Skeletal muscle satellite cell (primary cell): Measurements from ENCODE around the gene ST6GALNAC5.
A peak's percentile ranks its signal among the peaks of the same experiment; 100 is the strongest.

Source experiments
- H3K27me3 ChIP-seq: 2 replicates; pipeline ENCODE4 v1.7.0; 2013; ENCODE audit warnings: low read length; ENCODE audit not compliant: control insufficient read depth, insufficient read depth
- H3K36me3 ChIP-seq: 2 replicates; pipeline ENCODE4 v1.7.0; 2013; ENCODE audit warnings: mild to moderate bottlenecking, control low read depth, low read length; ENCODE audit not compliant: insufficient read depth
- H3K4me1 ChIP-seq: 2 replicates; pipeline ENCODE4 v1.7.0; 2013; ENCODE audit warnings: low read length; ENCODE audit not compliant: control insufficient read depth, insufficient read depth
- H3K4me2 ChIP-seq: 2 replicates; pipeline ENCODE4 v1.7.0; 2013; ENCODE audit warnings: mild to moderate bottlenecking, low read length
- H3K4me3 ChIP-seq: 2 replicates; pipeline ENCODE4 v1.7.0; 2013; ENCODE audit warnings: low read length
- H3K9ac ChIP-seq: 2 replicates; pipeline ENCODE4 v1.7.0; 2013; ENCODE audit warnings: mild to moderate bottlenecking, low read depth, low read length, moderate library complexity
- H3K9me3 ChIP-seq: replicated peaks from 2 replicates; pipeline ENCODE4 v1.7.0; 2013; ENCODE audit warnings: mild to moderate bottlenecking, control low read depth, low read length

ST6GALNAC5 gene

DNA sequence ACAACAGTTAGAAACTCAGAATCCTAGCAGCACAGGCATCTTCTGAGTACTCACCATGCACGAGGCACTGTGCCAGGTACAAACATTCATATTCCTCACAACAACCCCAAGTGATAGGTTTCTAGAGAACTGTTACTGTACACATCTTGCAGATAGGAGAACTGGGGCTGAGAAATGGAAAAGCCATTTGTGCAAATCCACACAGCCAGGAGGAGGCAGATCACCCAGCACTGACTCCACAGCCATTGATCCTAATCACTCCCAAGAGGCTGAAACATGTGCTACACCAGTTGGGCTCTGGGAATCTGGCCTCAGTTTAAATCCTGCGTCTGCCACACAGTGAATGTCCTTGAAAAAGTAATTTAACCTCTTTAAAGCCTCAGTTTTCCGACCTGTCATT is 151.0 kb downstream of the ST6GALNAC5 start:
- H3K4me1 ChIP-seq, result no peaks in the 10 kb centered on the region
- H3K27me3 ChIP-seq, result peaks cover 21% of the 10 kb centered on the region
- H3K4me3 ChIP-seq, result no peak overlapping the region
- no peaks in the 10 kb centered on the region for H3K9me3 ChIP-seq
- H3K9ac ChIP-seq, result no peak overlapping the region
- H3K4me2 ChIP-seq, result no peak overlapping the region
- no peaks in the 10 kb centered on the region for H3K36me3 ChIP-seq

DNA sequence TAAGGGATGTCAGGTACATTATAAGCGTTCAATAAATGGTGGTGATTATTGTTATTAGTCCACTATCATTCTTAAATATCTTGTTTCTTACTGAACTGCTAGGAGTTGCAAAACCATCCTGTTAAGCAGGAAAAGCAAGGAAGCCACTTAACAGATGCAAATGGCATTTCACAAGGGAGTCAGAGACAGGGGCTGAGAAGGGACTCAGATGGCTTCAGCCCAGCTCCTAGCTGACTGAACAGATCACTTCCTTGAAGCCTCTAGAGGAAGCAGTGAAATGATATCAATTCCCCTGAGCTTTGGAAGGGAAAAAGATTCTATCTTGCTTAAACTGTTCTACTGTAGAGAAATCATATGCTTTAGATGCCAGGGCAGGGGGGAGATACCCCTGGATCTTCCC is 151.5 kb downstream of the ST6GALNAC5 start:
- Histone ChIP-seq H3K9me3 (no peaks in the 10 kb centered on the region), H3K9ac (no peak overlapping the region), H3K4me1 (no peaks in the 10 kb centered on the region), H3K4me3 (no peak overlapping the region), H3K36me3 (no peaks in the 10 kb centered on the region), H3K4me2 (no peak overlapping the region), H3K27me3 (peaks cover 21% of the 10 kb centered on the region)

DNA sequence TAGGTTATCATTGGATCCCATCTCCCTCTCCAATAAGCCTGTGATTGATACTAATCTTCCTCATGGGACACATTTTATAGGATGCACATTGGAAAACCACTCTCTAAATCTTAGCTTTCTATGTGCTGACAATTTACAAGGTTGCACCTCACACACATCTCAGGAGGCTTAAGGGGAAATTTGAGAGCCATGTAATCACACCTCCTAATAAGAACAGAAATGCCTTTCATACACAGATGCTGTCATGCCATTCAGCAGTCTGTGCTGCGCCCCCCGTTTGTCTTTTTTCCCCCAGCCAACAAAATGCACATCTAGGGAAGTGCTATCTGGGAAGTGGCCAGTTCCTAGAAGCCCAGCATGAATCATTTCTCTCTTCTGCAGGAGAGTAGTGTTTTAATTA is 154.5 kb downstream of the ST6GALNAC5 start:
- Histone ChIP-seq H3K9ac (no peak overlapping the region), H3K4me2 (no peak overlapping the region), H3K9me3 (no peaks in the 10 kb centered on the region), H3K4me3 (no peak overlapping the region), H3K36me3 (no peaks in the 10 kb centered on the region), H3K4me1 (no peaks in the 10 kb centered on the region), H3K27me3 (peaks cover 17% of the 10 kb centered on the region)

DNA sequence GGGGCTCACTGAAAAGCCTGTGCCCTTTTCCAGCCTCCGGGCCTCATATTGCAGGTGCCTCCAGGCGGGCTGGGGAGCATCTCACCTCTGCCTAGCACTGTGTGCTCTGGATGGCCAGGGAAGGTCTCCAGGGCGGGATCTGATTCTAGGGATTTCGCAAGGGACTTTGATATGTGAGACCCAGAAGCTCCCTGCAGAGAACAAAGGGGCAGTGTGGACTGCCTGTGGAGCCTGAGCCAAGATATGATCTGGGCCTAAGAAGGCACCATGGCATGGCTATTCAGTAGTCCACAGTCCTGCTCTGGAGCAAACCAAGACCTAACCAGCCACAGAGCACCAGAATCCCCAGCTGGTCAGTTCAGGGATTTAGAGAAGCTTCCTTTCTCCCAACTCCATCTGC is 157.2 kb downstream of the ST6GALNAC5 start:
- H3K4me1 ChIP-seq, result no peaks in the 10 kb centered on the region
- H3K27me3 ChIP-seq, result peaks cover 17% of the 10 kb centered on the region
- H3K9ac ChIP-seq, result no peak overlapping the region
- H3K4me3 ChIP-seq, result no peak overlapping the region
- H3K9me3 ChIP-seq, result no peaks in the 10 kb centered on the region
- H3K36me3 ChIP-seq, result no peaks in the 10 kb centered on the region
- no peak overlapping the region for H3K4me2 ChIP-seq

DNA sequence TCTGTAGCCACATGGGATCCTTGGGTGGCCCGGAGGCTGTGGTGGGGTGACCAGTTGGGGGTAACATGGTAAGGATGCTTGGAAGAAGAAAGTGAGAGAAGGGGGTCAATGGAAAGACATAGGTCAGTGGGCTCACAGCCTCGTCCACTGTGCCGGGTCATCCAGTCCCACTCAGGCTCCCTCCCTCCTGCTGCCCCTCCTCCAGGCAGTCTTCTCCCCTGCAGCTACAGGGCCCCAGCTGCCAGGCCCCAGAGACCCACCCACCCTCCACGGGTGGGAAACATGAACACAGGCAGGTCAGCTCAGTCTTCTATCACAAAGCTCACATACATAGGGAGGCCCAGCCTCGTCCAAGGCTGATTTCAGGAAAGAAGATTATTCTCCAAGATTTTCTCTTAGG is 158.3 kb downstream of the ST6GALNAC5 start:
- Histone ChIP-seq H3K36me3 (no peaks in the 10 kb centered on the region), H3K4me2 (no peak overlapping the region), H3K9ac (no peak overlapping the region), H3K4me1 (no peaks in the 10 kb centered on the region), H3K9me3 (no peaks in the 10 kb centered on the region), H3K27me3 (peaks cover 12% of the 10 kb centered on the region), H3K4me3 (no peak overlapping the region)

DNA sequence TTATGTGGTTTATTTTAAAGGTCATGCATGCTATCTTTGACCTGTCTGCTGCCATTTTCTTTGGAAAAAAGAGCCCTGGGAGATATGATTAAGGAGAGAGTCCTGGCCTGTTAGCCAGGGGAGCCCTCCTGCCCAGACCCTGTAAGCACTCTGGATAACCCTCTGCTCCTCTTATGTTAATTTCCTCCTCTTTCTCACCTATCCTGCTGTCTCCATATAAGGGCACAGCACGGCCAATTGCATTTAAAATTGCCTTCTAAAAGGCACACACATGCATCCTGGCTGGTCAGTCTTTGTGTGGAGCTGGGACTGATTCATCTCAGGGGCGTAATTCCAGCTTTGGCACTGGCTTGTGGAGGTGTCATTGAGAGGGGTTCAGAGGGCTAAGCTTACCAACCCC is 158.9 kb downstream of the ST6GALNAC5 start:
- peaks cover 4% of the 10 kb centered on the region for H3K4me1 ChIP-seq
- H3K4me3 ChIP-seq, result no peak overlapping the region
- no peaks in the 10 kb centered on the region for H3K9me3 ChIP-seq
- no peak overlapping the region for H3K9ac ChIP-seq
- no peaks in the 10 kb centered on the region for H3K36me3 ChIP-seq
- H3K27me3 ChIP-seq, result peaks cover 12% of the 10 kb centered on the region
- no peak overlapping the region for H3K4me2 ChIP-seq

DNA sequence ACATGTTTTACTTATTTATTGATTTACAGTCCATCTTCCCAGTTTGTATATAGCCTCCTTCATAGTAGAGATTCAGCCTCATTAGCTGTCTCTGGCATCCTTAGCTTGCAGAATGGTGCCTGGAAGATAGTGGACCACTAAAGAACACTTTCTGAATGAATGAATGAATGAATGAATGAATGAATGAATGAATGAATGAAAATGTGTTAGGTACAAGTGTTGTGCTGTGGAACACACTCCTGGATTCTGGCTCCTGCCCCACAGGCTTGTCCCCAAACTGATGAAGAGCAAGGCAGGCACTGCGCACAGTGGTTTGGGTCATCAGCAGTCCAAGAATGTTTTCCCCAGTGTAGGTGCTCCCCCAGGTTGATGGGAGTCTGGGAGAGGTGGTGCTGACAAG is 159.4 kb downstream of the ST6GALNAC5 start:
- Histone ChIP-seq H3K27me3 (peaks cover 12% of the 10 kb centered on the region), H3K9ac (no peak overlapping the region), H3K36me3 (no peaks in the 10 kb centered on the region), H3K4me2 (no peak overlapping the region), H3K4me1 (peaks cover 9% of the 10 kb centered on the region), H3K4me3 (no peak overlapping the region), H3K9me3 (no peaks in the 10 kb centered on the region)

DNA sequence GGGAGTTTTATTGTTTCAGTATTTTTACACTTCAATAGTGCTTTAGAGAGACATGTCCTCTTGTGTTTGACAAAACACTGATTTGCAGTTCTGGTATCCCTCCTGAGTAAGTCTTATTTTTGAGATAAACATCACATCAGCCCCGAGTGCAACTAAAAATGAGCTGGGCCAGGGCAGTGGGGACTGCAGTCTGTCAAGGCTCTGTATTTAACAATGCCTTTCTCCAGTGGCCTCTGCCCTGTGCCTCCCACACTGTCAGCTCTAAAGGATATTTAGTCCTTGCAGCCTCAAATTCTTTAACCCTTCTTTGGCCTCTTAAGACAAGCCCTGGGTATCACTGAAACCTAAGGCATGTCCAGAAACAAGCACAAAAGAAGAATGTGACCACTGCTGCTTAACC is 160.6 kb downstream of the ST6GALNAC5 start:
- peaks cover 12% of the 10 kb centered on the region for H3K27me3 ChIP-seq
- no peak overlapping the region for H3K9ac ChIP-seq
- no peak overlapping the region for H3K4me3 ChIP-seq
- no peak overlapping the region for H3K4me2 ChIP-seq
- no peaks in the 10 kb centered on the region for H3K36me3 ChIP-seq
- no peaks in the 10 kb centered on the region for H3K9me3 ChIP-seq
- H3K4me1 ChIP-seq, result peaks cover 10% of the 10 kb centered on the region

DNA sequence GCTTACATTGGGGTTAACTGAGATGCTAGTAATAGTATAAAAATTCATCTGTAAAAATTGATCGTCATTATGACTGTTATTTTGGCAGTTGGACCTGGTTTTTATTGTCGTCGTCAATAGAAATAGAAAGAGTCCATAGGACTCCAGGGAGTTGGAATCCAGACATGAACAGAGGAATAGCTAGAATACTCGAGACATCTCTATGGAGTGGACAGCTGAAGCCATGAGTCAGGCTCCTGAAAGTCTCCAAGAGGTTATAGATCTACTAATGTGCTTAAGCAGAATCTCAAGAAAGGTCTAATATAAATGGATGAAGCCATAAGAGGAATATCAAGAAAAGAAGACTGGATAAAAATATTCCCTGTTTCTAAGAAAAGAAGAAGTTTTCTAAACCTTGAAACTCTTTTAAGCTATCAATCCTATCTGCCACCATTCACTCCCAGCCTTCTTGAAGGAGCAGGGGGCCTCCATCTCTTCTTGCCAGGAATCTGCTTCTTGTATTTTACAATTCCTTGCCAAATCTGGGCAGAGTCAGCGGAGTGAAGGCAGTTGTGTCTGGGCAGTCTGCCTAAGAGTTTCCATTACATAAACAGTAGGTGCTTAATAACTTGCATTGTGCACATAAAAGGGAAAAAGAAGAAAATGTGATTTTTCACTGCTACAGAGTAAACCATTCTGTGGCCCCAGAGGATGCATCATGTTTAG is 163.3 kb downstream of the ST6GALNAC5 start:
- Histone ChIP-seq H3K36me3 (no peaks in the 10 kb centered on the region), H3K4me1 (peaks cover 10% of the 10 kb centered on the region), H3K4me2 (no peak overlapping the region), H3K4me3 (no peak overlapping the region), H3K27me3 (peaks cover 12% of the 10 kb centered on the region), H3K9me3 (no peaks in the 10 kb centered on the region), H3K9ac (no peak overlapping the region)

DNA sequence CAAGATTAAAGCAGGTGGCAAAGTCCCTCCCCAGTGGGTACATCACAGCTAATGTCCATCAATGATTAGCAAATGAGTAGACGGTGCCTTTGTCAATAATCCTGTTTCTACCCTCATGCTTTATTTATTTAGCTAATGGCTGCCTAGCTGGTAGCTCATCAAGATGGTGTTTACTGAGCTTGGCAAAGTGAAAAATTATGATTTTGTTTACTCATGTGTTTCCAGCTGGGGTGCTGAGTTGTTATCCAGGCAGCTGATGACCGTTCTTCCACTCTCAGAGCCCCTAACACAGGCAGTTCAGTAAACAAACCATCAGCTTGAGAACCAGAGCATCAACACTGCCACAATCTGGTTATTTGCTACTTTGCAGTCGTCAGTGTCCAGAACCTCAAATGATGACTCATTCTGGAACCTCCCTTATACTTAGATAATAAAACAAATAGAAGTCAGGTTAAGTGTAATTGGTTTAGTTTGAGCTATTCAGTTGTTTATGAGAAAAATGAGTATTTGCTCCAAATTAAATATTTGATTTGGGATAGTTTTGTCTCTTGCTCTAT is 163.9 kb downstream of the ST6GALNAC5 start:
- Histone ChIP-seq H3K4me1 (peaks cover 10% of the 10 kb centered on the region), H3K4me3 (no peak overlapping the region), H3K9me3 (no peaks in the 10 kb centered on the region), H3K9ac (no peak overlapping the region), H3K36me3 (no peaks in the 10 kb centered on the region), H3K27me3 (peaks cover 12% of the 10 kb centered on the region), H3K4me2 (peak overlapping the region; percentile 17)

DNA sequence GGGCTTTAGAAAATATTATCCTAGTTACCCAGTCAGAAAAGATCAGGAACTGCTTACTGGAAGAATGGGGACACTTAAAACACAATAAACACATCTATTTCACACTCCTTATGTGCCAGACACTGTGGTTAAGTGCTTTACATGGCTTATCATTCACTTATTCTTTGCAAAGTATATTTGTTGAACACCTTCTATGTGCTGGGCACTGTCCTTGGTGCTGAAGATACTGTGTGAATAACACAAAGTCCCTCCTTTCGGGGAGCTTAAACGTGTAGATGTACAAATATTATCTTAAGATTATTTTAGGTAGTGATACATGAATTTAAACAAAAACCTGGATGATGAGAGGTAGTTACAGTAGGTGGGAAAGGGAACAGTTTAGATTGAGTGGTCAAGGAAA is 169.3 kb downstream of the ST6GALNAC5 start:
- Histone ChIP-seq H3K36me3 (no peaks in the 10 kb centered on the region), H3K4me1 (peaks cover 29% of the 10 kb centered on the region), H3K4me2 (no peak overlapping the region), H3K9ac (no peak overlapping the region), H3K4me3 (no peak overlapping the region), H3K27me3 (no peaks in the 10 kb centered on the region), H3K9me3 (no peaks in the 10 kb centered on the region)

DNA sequence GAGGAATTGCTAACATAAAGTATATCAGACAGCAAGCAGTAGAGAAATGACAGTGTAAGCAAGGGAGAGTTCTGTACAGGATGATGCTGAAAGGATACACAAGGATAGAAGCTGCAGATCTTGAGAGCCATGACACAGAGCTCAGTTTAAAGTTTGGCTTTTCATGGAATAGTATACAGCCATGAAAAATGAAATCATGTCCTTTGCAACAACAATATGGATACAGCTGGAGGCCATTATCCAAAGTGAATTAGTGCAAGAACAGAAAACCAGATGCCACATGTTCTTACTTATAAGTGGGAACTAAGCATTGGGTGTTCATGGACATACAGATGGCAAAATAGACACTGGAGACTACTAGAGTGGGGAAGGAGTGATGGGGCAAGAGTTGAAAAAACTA is 169.8 kb downstream of the ST6GALNAC5 start:
- no peaks in the 10 kb centered on the region for H3K36me3 ChIP-seq

More for the DNA sequence above, 169.8 kb downstream of the ST6GALNAC5 start:
- peaks cover 27% of the 10 kb centered on the region for H3K4me1 ChIP-seq
- no peak overlapping the region for H3K4me3 ChIP-seq
- H3K27me3 ChIP-seq, result no peaks in the 10 kb centered on the region
- no peaks in the 10 kb centered on the region for H3K9me3 ChIP-seq
- H3K4me2 ChIP-seq, result no peak overlapping the region
- H3K9ac ChIP-seq, result no peak overlapping the region
